Ovary (tissue), 9 donors: ENCODE measurements around the gene NDUFS7. TPM values are rescaled to one million over a fixed set of nuclear protein-coding genes. Genes with fewer than 3 reads are reported as not detected.

Experiments used
- DNase-seq, 5 donors: peaks; one replicate each; pipeline ENCODE4 v3.0.0-alpha.2; 2019 to 2020
- H3K27ac ChIP-seq, 2 donors: fragments of 200-600 bp; one replicate each; pipeline versions ENCODE4 v1.5.1 to v1.8.0; 2019 to 2022
- H3K27me3 ChIP-seq: fragments of 200-600 bp; one replicate; pipeline ENCODE4 v1.8.0; 2022
- H3K36me3 ChIP-seq: fragments of 200-600 bp; sonication (generic); one replicate; pipeline ENCODE4 v1.5.1; 2019
- H3K4me1 ChIP-seq: one replicate; pipeline ENCODE4 v1.8.1; 2013; ENCODE audit warnings: mild to moderate bottlenecking, moderate library complexity; ENCODE audit not compliant: insufficient read depth
- H3K4me3 ChIP-seq: fragments of 200-600 bp; sonication (generic); one replicate; pipeline ENCODE4 v1.5.1; 2017
- H3K9me3 ChIP-seq, 2 donors: fragments of 200-600 bp in 1 of 2; sonication (generic) in 1 of 2; one replicate each; pipeline versions ENCODE4 v1.5.1 to v1.8.1; 2013 to 2019; ENCODE audit warnings: mild to moderate bottlenecking in 1 of 2, moderate library complexity in 1 of 2
- CTCF ChIP-seq, 3 donors: fragments of 450-650 bp in 2 of 3; fragments of 200-600 bp in 1 of 3; IDR thresholded peaks; one replicate each; pipeline versions ENCODE4 v1.5.1 to v1.8.0; 2016 to 2022; ENCODE audit warnings: antibody characterized with exemption in 3 of 3, mild to moderate bottlenecking in 1 of 3
- EP300 ChIP-seq: sonication (generic); formaldehyde crosslinking; IDR thresholded peaks from one replicate; pipeline ENCODE4 v1.6.1; 2017; ENCODE audit warnings: antibody characterized with exemption
- POLR2A ChIP-seq: fragments of 450-650 bp; IDR thresholded peaks from one replicate; pipeline ENCODE4 v1.6.1; 2017; ENCODE audit warnings: antibody characterized with exemption, mild to moderate bottlenecking, moderate library complexity
- WGBS, 3 donors: extraction: QIAGEN DNeasy Blood & Tissue Kit in 1 of 3; methylation state at CpG; one replicate each; pipeline versions ENCODE4 v1.1.5 to v1.1.7; 2013 to 2017; 5-methylcytosine and 5-hydroxymethylcytosine counted together
- intact Hi-C, 4 donors: fragments of 100-400 bp; cut with DNase I; formaldehyde crosslinking; loops; one replicate each; pipeline versions ENCODE4 v1.11.0 to v1.15.1; 2022 to 2023
- polyA plus RNA-seq, 2 donors: library from polyadenylated mRNA; stranded (reverse); fragments of 200-250 nt in 1 of 2; fragments of 350-450 nt in 1 of 2; fragmentation: Illumina TruSeq in 1 of 2; extraction: RNeasy Lipid Tissue Mini Kit (QIAGEN cat#74804) in 1 of 2; gene quantifications; one replicate each; pipeline ENCODE4 v1.2.3, GENCODE V29; 2013 to 2014
- total RNA-seq, 7 donors: library from RNA; depleted of rRNA in 2 of 7; stranded (reverse); fragments of >200 nt in 2 of 7; fragmentation: NEBNext Ultra II Directional in 3 of 7; extraction: Animal tissue kit (Norgen Biotek cat#: 25700) in 3 of 7; gene quantifications; one replicate each; pipeline versions ENCODE4 v1.1.0 to v1.2.4, GENCODE V29; 2016 to 2023
- donor health status: DM: no; HTN: no; CAD: no; lungs with moderate emphysema.
- donor health status: DM: no; HTN: no; CAD: no.
- donor health status: Bipolar disorder and iron deficiency.
- donor health status: DM: yes; HTN: yes; CAD: no.
- donor health status: DM: no; HTN: no; CAD: no.
- donor health status: DM: yes; HTN: yes; CAD: no.

NDUFS7 gene
- total and polyA plus RNA-seq, 9 donors, result 0.72 to 112 (median 79.9) TPM

GRCh38 chr19:1379961-1380489 is 3.7 kb upstream of the NDUFS7 start:
- H3K27me3 ChIP-seq, result no peaks in the 10 kb centered on the region
- WGBS, 3 donors, result 56 to 58% (median 57%) methylated on average over 12 of the region's 12 CpGs
- DNase-seq, result no peak
- no peak overlapping the region for H3K4me3 ChIP-seq
- H3K4me1 ChIP-seq, result peaks cover 3% of the 10 kb centered on the region
- TF ChIP-seq CTCF (IDR thresholded peaks at IDR 0.05) (no peak), EP300 (no peak), POLR2A (no peak)
- no peak overlapping the region for H3K27ac ChIP-seq
- no peaks in the 10 kb centered on the region for H3K9me3 ChIP-seq
- intact Hi-C loops, result loop anchor here in 2 of 4 donors (10.0 kb wide), 2 partner anchors 55 to 105 kb away; partner anchors contain the start of gene FAM174C (in 1 of the 2)
- no peaks in the 10 kb centered on the region for H3K36me3 ChIP-seq

GRCh38 chr19:1382250-1382649 is 1.5 kb upstream of the NDUFS7 start:
- Histone ChIP-seq H3K27ac (no peak overlapping the region), H3K36me3 (no peaks in the 10 kb centered on the region), H3K9me3 (no peaks in the 10 kb centered on the region), H3K4me1 (peaks cover 3% of the 10 kb centered on the region), H3K4me3 (no peak overlapping the region), H3K27me3 (no peaks in the 10 kb centered on the region)
- no peak for TF ChIP-seq EP300
- no peak for TF ChIP-seq CTCF (IDR thresholded peaks at IDR 0.05)
- TF ChIP-seq POLR2A, result no peak
- no peak for DNase-seq
- intact Hi-C loops, result loop anchor here in 1 of 4 donors (10.0 kb wide), 1 partner anchor 107 kb away; the partner anchor contains the start of gene FAM174C
- 79 to 88% (median 87%) methylated on average over 3 of the region's 3 CpGs for WGBS, 3 donors

GRCh38 chr19:1383017-1383311 is 743 bp upstream of the NDUFS7 start:
- Histone ChIP-seq H3K27ac (peak overlapping the region in 1 of 2 donors; percentile 29), H3K27me3 (no peaks in the 10 kb centered on the region), H3K4me3 (no peak overlapping the region), H3K4me1 (peaks cover 3% of the 10 kb centered on the region), H3K36me3 (no peaks in the 10 kb centered on the region), H3K9me3 (no peaks in the 10 kb centered on the region)
- intact Hi-C loops, result loop anchor here in 1 of 4 donors (10.0 kb wide), 1 partner anchor 108 kb away; the partner anchor contains the start of gene FAM174C
- WGBS, 3 donors, result 12 to 16% (median 13%) methylated on average over 9 of the region's 9 CpGs
- TF ChIP-seq CTCF (IDR thresholded peaks at IDR 0.05) (no peak), POLR2A (no peak), EP300 (no peak)
- no peak for DNase-seq

GRCh38 chr19:1384085-1384462 is 367 bp downstream of the NDUFS7 start:
- Histone ChIP-seq H3K36me3 (no peaks in the 10 kb centered on the region), H3K27ac (peak overlapping the region; percentile 29 to 59), H3K27me3 (no peaks in the 10 kb centered on the region), H3K9me3 (no peaks in the 10 kb centered on the region), H3K4me1 (peaks cover 3% of the 10 kb centered on the region), H3K4me3 (peak overlapping the region; percentile 94)
- intact Hi-C loops, result loop anchor here in 1 of 4 donors (10.0 kb wide), 1 partner anchor 109 kb away; the partner anchor contains the start of gene FAM174C
- DNase-seq, result no peak
- no peak for TF ChIP-seq EP300
- TF ChIP-seq CTCF (IDR thresholded peaks at IDR 0.05), result no peak
- TF ChIP-seq POLR2A, result no peak
- 0 to 1% (median 0%) methylated on average over 22 to 23 of the region's 23 CpGs for WGBS, 3 donors
